ELF-1 (cell line): ENCODE data around the gene INHBC.
"Not testable (repeated sequence)": the region's sequence is repeated elsewhere in the genome, so short reads cannot be mapped to it uniquely, and the experiment has no call there.

Source experiments
- DNase-seq: peaks from one replicate; pipeline ENCODE4 v3.0.0-alpha.2; 2016; ENCODE audit warnings: low read depth, low spot score

Gene INHBC

GRCh38 chr12:57434517-57435223 is at the start of gene INHBC:
Gene INHBC, plus strand, starts transcription at chr12:57434784. Its CDS starts 103 bp downstream, at chr12:57434887.
- no peak for DNase-seq

- no peak for DNase-seq
Observed at GRCh38 chr12:57385586-57385985, 49.0 kb upstream of the INHBC start.

DNA sequence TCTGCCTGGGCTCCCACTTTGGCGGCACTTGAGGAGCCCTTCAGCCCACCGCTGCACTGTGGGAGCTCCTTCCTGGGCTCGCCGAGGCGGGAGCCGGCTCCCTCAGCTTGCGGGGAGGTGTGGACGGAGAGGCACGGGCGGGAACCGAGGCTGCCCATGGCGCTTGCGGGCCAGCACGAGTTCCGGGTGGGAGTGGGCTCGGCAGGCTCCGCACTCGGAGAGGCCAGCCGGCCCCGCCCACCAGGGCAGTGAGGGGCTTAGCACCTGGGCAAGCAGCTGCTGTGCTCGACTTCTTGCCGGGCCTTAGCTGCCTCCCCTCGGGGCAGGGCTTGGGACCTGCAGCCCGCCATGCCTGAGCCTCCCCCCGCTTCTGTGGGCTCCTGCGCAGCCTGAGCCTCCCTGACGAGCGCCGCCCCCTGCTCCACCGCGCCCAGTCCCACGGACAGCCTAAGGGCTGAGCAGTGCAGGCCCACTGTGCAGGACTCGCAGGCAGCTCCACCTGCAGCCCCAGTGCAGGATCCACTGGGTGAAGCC is 48.3 kb upstream of the INHBC start:
- DNase-seq = peak; percentile 4

DNA sequence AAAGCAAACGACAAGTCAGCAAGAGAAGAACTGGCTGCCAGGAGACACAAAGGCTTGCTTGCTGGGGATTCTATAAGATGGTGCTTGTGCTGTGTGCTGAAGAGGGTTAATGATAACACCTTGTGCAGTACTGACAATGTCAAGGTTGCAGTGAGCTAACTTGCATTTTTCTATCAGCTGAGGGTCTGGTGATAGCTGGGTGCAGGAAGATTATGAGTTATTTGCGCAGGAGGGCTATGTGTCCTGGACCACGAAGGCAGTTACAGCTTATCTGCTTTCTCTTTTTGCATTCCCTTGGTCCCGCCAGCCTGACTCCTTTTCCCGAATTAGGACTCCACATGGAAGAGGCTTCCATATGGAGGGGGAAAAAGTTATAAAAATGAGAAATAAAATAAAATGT is 46.2 kb upstream of the INHBC start:
- DNase-seq = no peak

GRCh38 chr12:57389033-57389432 is 45.6 kb upstream of the INHBC start:
- no peak for DNase-seq

GRCh38 chr12:57390174-57390573 is 44.4 kb upstream of the INHBC start:
- DNase-seq = no peak

DNA sequence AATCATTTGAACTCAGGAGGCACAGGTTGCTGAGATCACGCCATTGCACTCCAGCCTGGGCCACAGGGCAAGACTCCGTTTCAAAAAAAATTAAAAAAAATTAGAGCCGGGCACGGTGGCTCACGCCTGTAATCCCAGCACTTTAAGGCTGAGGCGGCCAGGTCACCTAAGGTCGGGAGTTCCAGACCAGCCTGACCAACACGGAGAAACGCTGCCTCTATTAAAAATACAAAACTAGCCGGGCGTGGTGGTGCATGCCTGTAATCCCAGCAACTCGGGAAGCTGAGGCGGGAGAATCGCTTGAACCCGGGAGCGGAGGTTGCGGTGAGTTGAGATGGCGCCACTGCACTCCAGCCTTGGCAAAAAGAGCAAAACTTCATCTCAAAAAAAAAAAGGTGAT is 39.5 kb upstream of the INHBC start:
- no peak for DNase-seq

DNA sequence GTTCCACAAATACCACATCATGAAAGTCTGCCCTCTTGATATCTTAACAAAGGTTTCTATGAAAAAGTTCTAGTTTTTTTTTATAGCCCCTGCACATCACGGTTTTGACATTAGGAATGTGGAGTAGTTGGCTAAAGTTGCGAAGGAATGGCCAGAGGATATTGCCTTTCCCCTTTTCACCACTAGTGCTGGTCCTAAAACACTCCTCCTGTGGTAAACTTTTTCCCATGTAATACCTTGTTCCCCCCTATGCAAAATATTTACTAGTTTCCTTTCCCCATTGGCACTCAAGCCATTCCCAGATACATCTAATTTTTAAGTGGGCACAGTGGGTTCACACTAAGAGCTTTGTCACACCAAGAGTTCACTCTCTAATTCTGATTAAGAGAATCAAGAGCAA is 37.1 kb upstream of the INHBC start:
- DNase-seq = no peak

DNA sequence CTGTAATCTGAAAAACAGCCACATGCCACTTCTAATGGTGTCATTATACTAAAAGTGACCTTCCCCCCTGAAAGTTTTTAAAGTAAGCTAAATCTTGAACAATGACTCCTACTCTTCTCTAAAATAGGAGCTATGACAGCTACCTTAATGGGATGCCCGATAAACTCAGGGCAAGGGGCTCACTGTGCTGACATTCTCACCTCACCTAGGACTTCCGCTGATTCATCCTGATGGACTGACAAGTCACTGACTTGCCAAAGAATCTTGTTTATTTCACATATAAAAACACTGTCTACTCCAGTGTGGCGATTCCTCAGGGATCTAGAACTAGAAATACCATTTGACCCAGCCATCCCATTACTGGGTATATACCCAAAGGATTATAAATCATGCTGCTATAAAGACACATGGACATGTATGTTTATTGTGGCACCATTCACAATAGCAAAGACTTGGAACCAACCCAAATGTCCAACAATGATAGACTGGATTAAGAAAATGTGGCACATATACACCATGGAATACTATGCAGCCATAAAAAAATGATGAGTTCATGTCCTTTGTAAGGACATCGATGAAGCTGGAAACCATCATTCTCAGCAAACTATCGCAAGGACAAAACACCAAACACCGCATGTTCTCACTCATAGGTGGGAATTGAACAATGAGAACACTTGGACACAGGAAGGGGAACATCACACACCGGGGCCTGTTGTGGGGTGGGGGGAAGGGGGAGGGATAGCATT is 34.7 kb upstream of the INHBC start:
- DNase-seq = not testable (repeated sequence)

- DNase-seq = no peak
Observed at GRCh38 chr12:57401165-57401564, 33.4 kb upstream of the INHBC start.

- DNase-seq = not testable (repeated sequence)
Observed at GRCh38 chr12:57402156-57402555, 32.4 kb upstream of the INHBC start.

DNA sequence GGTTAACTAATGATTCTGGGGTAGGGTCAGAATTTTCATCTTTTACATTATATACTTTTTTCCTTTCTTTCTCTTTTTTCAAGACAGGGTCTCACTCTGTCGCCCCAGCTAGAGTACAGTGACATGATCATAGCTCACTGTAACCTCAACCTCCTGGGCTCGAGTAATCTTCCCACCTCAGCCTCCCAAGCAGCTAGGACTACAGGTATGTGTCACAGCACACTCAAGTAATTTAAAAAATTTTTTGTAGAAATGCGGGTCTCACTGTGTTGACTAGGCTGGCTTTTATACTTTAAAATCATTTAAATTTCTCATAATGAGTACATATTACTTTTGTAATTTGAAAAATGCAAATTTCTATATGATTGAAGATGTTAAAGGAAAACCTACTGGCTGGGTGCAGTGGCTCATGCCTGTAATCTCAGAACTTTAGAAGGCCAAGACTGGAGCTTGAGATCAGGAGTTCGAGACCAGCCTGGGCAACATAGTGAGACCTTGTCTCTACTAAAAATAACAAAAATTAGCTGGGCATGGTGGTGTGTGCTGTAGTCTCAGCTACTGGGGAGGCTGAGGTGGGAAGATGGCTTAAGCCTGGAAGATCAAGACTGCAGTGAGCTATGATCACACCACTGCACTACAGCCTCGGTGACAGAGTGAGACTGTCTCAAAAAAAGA is 29.5 kb upstream of the INHBC start:
- DNase-seq = no peak

GRCh38 chr12:57410534-57410933 is 24.1 kb upstream of the INHBC start:
- no peak for DNase-seq

- not testable (repeated sequence) for DNase-seq
Observed at GRCh38 chr12:57414160-57414559, 20.4 kb upstream of the INHBC start.

DNA sequence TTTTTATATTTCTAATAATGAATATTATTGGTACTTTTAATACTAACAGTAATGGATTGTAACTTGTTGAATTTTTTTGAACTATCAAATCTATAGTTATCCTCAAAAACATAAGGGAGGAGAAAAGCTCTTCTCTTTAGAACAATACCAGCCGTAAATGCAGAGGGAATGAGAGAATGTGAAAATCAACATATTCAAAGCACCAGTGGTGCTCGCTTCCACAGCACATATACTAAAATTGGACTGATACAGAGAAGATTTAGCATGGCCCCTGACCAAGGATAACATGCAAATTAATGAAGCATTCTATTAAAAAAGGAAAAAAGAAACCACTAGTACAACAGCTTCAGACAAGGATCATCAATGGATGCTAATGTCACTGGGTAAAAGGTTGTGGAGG is 19.5 kb upstream of the INHBC start:
- DNase-seq = no peak

DNA sequence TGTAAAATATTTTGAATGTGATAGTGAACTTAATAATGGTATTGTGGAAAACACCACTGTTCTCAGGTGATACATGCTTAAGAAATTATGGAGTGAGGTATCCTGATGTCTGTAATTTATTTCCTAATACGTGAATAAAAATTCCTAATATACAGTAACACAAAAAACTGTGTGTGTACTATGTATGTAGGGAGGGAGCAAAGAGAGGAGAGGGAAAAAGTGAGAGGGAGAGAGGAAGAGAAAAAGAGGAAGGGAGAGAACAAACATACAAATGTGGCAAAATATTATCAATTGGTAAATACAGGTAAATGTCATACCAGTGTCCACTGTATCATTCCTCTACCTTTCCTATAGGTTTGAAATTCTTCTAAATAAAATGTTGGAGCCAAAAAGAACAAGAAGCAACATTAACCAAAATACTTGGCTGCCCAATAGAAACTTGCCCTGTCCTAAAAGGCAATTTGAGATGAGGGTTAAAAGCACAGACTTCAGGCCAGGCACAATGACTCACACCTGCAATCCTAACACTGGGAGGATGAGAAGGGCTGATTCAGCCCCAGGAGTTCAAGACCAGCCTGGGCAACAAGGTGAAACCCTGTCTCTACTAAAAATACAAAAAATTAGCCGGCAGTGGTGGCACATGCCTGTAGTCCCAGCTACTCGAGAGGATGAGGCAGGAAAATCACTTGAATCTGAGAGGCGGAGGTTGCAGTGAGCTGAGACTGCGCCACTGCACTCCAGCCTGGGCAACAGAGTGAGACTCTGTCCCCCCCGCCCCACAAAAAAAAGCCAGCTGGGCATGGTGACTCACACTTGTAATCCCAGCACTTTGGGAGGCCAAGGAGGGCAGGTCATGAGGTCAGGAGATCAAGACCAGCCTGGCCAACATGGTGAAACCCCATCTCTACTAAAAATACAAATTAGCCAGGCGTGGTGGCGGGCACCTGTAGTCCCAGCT is 18.3 kb upstream of the INHBC start:
- no peak for DNase-seq

- no peak for DNase-seq
Observed at GRCh38 chr12:57418255-57418654, 16.3 kb upstream of the INHBC start.

DNA sequence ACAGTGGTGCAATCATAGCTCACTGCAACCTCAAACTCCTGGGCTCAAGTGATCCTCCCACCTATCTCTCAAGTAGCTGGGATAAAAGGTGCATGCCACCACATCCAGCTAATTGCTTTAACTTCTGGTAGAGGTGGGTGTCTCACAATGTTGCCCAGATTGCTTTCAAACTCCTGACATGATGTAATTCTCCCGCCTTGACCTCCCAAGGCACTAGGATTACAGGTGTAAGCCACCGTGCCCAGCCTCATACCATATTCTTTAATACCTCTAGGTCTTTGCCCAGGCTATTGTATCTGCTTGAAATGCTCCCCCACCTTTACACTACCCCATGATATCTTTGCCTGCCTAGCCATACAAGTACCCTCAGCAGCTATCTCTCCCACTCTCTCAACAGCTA is 15.1 kb upstream of the INHBC start:
- DNase-seq = no peak

GRCh38 chr12:57420482-57420881 is 14.1 kb upstream of the INHBC start:
- no peak for DNase-seq

GRCh38 chr12:57426948-57427347 is 7.6 kb upstream of the INHBC start:
- DNase-seq = not testable (repeated sequence)

GRCh38 chr12:57428965-57429364 is 5.6 kb upstream of the INHBC start:
- DNase-seq = no peak
